ENCODE measurements around the gene CDRT15L2. TPM values are rescaled to one million over a fixed set of nuclear protein-coding genes. Genes with fewer than 3 reads are reported as not detected.
"Not testable (repeated sequence)": the region's sequence is repeated elsewhere in the genome, so short reads cannot be mapped to it uniquely, and the experiment has no call there.

Gene CDRT15L2
- total and polyA plus RNA-seq, 10 of the 15 experiments (the other 5 are each of a cell fraction or from before 2014, with no cell fraction given), result not detected

DNA sequence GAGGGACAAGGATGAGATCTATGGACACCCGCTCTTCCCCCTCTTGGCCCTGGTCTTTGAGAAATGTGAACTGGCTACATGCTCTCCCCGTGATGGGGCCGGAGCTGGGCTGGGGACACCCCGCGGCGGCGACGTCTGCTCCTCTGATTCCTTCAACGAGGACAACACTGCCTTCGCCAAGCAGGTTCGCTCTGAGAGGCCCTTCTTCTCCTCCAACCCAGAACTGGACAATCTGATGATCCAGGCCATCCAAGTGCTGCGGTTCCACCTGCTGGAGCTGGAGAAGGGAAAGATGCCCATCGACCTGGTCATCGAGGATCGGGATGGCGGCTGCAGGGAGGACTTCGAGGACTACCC lies 9.9 kb downstream of the CDRT15L2 start:
- FAIRE-seq; H3K27ac ChIP-seq (ENCODE audit: control insufficient read depth, insufficient read depth); H3K27me3 ChIP-seq (replicated peaks in 1 of 2; ENCODE audit: control insufficient read depth in 2 of 2, insufficient read depth in 2 of 2, low read length in 1 of 2); SMC1A ChIA-PET (ENCODE audit: uncharacterized antibody, unreplicated experiment); POLR2A ChIA-PET; ATAC-seq; intact Hi-C loops (cut with micrococcal nuclease; ENCODE audit: unreplicated experiment); H4K20me1 ChIP-seq (ENCODE audit: control insufficient read depth, insufficient read depth); H3K36me3 ChIP-seq (ENCODE audit: control insufficient read depth in 2 of 2, insufficient read depth in 2 of 2, low read length in 1 of 2); BruUV-seq (replicated peaks); in situ Hi-C loops (cut with MboI); H3K79me2 ChIP-seq (ENCODE audit: control insufficient read depth, insufficient read depth, low read length); CTCF ChIA-PET; H2AFZ ChIP-seq (ENCODE audit: control insufficient read depth, low read depth, low read length); H3K4me3 ChIP-seq; H3K9ac ChIP-seq (ENCODE audit: control insufficient read depth, insufficient read depth, low read length); H3K4me2 ChIP-seq (ENCODE audit: control insufficient read depth, insufficient read depth); RAD21 ChIA-PET (ENCODE audit: unreplicated experiment); H3K4me1 ChIP-seq (ENCODE audit: control insufficient read depth, insufficient read depth, low read length); H3K9me3 ChIP-seq (replicated peaks; ENCODE audit: control insufficient read depth, insufficient read depth, low read length); DNase-seq (ENCODE audit: low read depth, low spot score): not testable (repeated sequence)
- 81% methylated on average over 17 of the region's 17 CpGs for whole genome bisulfite sequencing (ENCODE audit: insufficient coverage, insufficient replicate concordance, low lambda C conversion rate, missing lambda C conversion rate)

DNA sequence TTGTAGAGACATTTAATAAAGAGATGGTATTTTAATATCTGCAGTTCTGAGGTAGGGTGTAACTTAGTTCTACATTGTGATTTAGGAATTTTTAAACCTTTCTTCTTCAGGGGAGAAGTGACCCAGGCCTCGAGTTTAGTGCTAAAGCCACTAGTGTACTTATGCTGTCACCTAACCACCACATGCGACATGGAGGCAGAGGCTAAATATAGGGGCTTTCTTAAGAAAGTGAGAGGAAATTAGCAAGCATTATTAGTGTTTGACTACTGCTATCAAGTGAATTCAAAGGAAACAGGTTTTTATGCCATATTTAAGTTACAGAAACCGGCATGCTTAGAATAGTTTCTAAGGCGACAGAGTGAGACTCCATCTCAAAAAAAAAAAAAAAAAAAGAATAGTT lies 11.5 kb downstream of the CDRT15L2 start:
- H3K4me1 ChIP-seq (ENCODE audit: control insufficient read depth, insufficient read depth, low read length); SMC1A ChIA-PET (ENCODE audit: uncharacterized antibody, unreplicated experiment); H3K4me2 ChIP-seq (ENCODE audit: control insufficient read depth, insufficient read depth); H3K9me3 ChIP-seq (replicated peaks; ENCODE audit: control insufficient read depth, insufficient read depth, low read length); BruUV-seq (replicated peaks); H3K4me3 ChIP-seq; H3K9ac ChIP-seq (ENCODE audit: control insufficient read depth, insufficient read depth, low read length); POLR2A ChIA-PET; H3K27ac ChIP-seq (ENCODE audit: control insufficient read depth, insufficient read depth); H2AFZ ChIP-seq (ENCODE audit: control insufficient read depth, low read depth, low read length); RAD21 ChIA-PET (ENCODE audit: unreplicated experiment); H3K79me2 ChIP-seq (ENCODE audit: control insufficient read depth, insufficient read depth, low read length); in situ Hi-C loops (cut with MboI); intact Hi-C loops (cut with micrococcal nuclease; ENCODE audit: unreplicated experiment); FAIRE-seq; CTCF ChIA-PET; H3K36me3 ChIP-seq (ENCODE audit: control insufficient read depth in 2 of 2, insufficient read depth in 2 of 2, low read length in 1 of 2); H3K27me3 ChIP-seq (replicated peaks in 1 of 2; ENCODE audit: control insufficient read depth in 2 of 2, insufficient read depth in 2 of 2, low read length in 1 of 2); ATAC-seq; H4K20me1 ChIP-seq (ENCODE audit: control insufficient read depth, insufficient read depth); DNase-seq (ENCODE audit: low read depth, low spot score): not testable (repeated sequence)
- WGBS (ENCODE audit: insufficient coverage, insufficient replicate concordance, low lambda C conversion rate, missing lambda C conversion rate), result 0% methylated on average over 1 of the region's 4 CpGs

DNA sequence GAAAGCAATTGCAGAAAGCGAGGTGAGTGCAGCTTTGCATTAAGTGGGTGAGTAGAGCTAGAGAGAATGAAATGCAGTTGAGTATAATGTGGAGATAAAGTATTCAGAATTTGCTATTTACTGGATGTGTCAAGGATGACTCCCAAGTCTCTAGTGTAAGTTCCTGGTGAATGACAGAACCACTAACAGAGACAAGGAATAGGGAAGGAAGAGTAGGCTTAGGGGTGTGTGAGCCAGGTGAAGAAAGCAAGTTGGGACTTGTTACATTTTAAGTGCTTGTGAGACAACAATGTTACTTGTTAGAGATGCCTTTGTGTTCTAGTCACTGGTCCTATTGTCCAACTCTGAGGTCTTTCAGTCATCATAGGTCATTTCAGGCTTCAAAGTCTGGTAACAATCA lies 26.0 kb downstream of the CDRT15L2 start:
- H3K9me3 ChIP-seq (replicated peaks; ENCODE audit: control insufficient read depth, insufficient read depth, low read length); H3K27me3 ChIP-seq (replicated peaks in 1 of 2; ENCODE audit: control insufficient read depth in 2 of 2, insufficient read depth in 2 of 2, low read length in 1 of 2); intact Hi-C loops (cut with micrococcal nuclease; ENCODE audit: unreplicated experiment); CTCF ChIA-PET; ATAC-seq; H3K36me3 ChIP-seq (ENCODE audit: control insufficient read depth in 2 of 2, insufficient read depth in 2 of 2, low read length in 1 of 2); in situ Hi-C loops (cut with MboI); DNase-seq (ENCODE audit: low read depth, low spot score); H2AFZ ChIP-seq (ENCODE audit: control insufficient read depth, low read depth, low read length); H3K4me2 ChIP-seq (ENCODE audit: control insufficient read depth, insufficient read depth); H3K9ac ChIP-seq (ENCODE audit: control insufficient read depth, insufficient read depth, low read length); H3K27ac ChIP-seq (ENCODE audit: control insufficient read depth, insufficient read depth); FAIRE-seq; H4K20me1 ChIP-seq (ENCODE audit: control insufficient read depth, insufficient read depth); POLR2A ChIA-PET; H3K4me3 ChIP-seq; BruUV-seq (replicated peaks); H3K4me1 ChIP-seq (ENCODE audit: control insufficient read depth, insufficient read depth, low read length); SMC1A ChIA-PET (ENCODE audit: uncharacterized antibody, unreplicated experiment); RAD21 ChIA-PET (ENCODE audit: unreplicated experiment); H3K79me2 ChIP-seq (ENCODE audit: control insufficient read depth, insufficient read depth, low read length): not testable (repeated sequence)
- 0% methylated on average over 1 of the region's 1 CpG for WGBS (ENCODE audit: insufficient coverage, insufficient replicate concordance, low lambda C conversion rate, missing lambda C conversion rate)

DNA sequence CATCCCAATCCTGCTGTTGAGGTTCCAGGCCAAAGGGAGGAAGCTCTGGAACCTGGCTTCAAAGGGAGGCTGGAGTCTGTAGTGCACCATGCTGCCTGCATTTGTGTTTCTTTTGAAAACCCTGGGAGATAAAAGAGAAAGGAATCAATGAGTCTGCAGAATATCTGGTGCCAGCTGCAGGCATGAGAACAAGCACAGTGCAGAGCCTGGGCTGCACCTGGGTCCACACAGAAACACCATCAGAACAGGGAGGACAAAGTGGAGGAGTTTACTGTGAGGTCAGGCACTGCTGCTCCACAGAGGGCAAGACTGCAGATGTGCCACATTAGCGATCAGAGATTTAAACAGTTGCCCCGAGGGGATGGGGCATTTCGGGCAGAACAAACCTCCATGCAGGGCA lies 30.0 kb downstream of the CDRT15L2 start:
- H3K27ac ChIP-seq (ENCODE audit: control insufficient read depth, insufficient read depth); H3K9ac ChIP-seq (ENCODE audit: control insufficient read depth, insufficient read depth, low read length); in situ Hi-C loops (cut with MboI); intact Hi-C loops (cut with micrococcal nuclease; ENCODE audit: unreplicated experiment); H3K79me2 ChIP-seq (ENCODE audit: control insufficient read depth, insufficient read depth, low read length); H3K4me1 ChIP-seq (ENCODE audit: control insufficient read depth, insufficient read depth, low read length); POLR2A ChIA-PET; FAIRE-seq; DNase-seq (ENCODE audit: low read depth, low spot score); H4K20me1 ChIP-seq (ENCODE audit: control insufficient read depth, insufficient read depth); H3K4me2 ChIP-seq (ENCODE audit: control insufficient read depth, insufficient read depth); SMC1A ChIA-PET (ENCODE audit: uncharacterized antibody, unreplicated experiment); H3K36me3 ChIP-seq (ENCODE audit: control insufficient read depth in 2 of 2, insufficient read depth in 2 of 2, low read length in 1 of 2); H3K4me3 ChIP-seq; BruUV-seq (replicated peaks); H3K27me3 ChIP-seq (replicated peaks in 1 of 2; ENCODE audit: control insufficient read depth in 2 of 2, insufficient read depth in 2 of 2, low read length in 1 of 2); CTCF ChIA-PET; RAD21 ChIA-PET (ENCODE audit: unreplicated experiment); H3K9me3 ChIP-seq (replicated peaks; ENCODE audit: control insufficient read depth, insufficient read depth, low read length); ATAC-seq; H2AFZ ChIP-seq (ENCODE audit: control insufficient read depth, low read depth, low read length): not testable (repeated sequence)
- WGBS (ENCODE audit: insufficient coverage, insufficient replicate concordance, low lambda C conversion rate, missing lambda C conversion rate), result 63% methylated on average over 1 of the region's 3 CpGs

Data from GM12878 (cell line).